DND-41 (cell line): ENCODE measurements around the gene OR51Q1.

ENCODE experiments used
- ATAC-seq: fragments of 200-7000 bp; cut with Tn5 transposase; 3 replicates; pipeline ENCODE4 v1.9.1; 2021; ENCODE audit warnings: low read depth; ENCODE audit not compliant: insufficient read depth
- DNase-seq: peaks from one replicate; pipeline ENCODE4 v3.0.0-alpha.2; 2020
- H2AFZ ChIP-seq: 2 replicates; pipeline ENCODE4 v1.6.0; 2012; ENCODE audit warnings: low read depth, low read length
- H3K27ac ChIP-seq: 2 replicates; pipeline ENCODE4 v1.5.1; 2012; ENCODE audit warnings: low read length, inconsistent platforms
- H3K27me3 ChIP-seq: fragments of 200-600 bp; sonication (generic); 2 replicates; pipeline ENCODE4 v1.6.0; 2012; ENCODE audit warnings: low read length, mild to moderate bottlenecking, inconsistent platforms; ENCODE audit not compliant: insufficient read depth, poor library complexity
- H3K36me3 ChIP-seq: 2 replicates; pipeline ENCODE4 v1.5.1; 2012; ENCODE audit warnings: low read length, inconsistent platforms; ENCODE audit not compliant: insufficient read depth
- H3K4me1 ChIP-seq: 2 replicates; pipeline ENCODE4 v1.5.1; 2012; ENCODE audit warnings: mild to moderate bottlenecking, low read length; ENCODE audit not compliant: insufficient read depth
- H3K4me2 ChIP-seq: 2 replicates; pipeline ENCODE4 v1.6.0; 2012; ENCODE audit warnings: mild to moderate bottlenecking, moderate library complexity, low read length, inconsistent platforms; ENCODE audit not compliant: insufficient read depth
- H3K4me3 ChIP-seq, 2 experiments: fragments of 200-600 bp in 1 of 2; shearing (Covaris generic) in 1 of 2; 2 replicates each; pipeline ENCODE4 v1.5.1; 2012 to 2016; ENCODE audit warnings: inconsistent platforms in 2 of 2, low read length in 2 of 2, mild to moderate bottlenecking in 2 of 2, low read depth in 1 of 2, moderate library complexity in 1 of 2
- H3K79me2 ChIP-seq: 2 replicates; pipeline ENCODE4 v1.6.0; 2012; ENCODE audit warnings: low read length, inconsistent platforms; ENCODE audit not compliant: insufficient read depth
- H3K9ac ChIP-seq: 2 replicates; pipeline ENCODE4 v1.6.0; 2012; ENCODE audit warnings: low read depth, mild to moderate bottlenecking, inconsistent platforms, low read length, moderate library complexity
- H3K9me3 ChIP-seq: 2 replicates; pipeline ENCODE4 v1.5.1; 2012; ENCODE audit warnings: low read length, moderate library complexity, mild to moderate bottlenecking, inconsistent platforms; ENCODE audit not compliant: insufficient read depth, severe bottlenecking
- H4K20me1 ChIP-seq: 2 replicates; pipeline ENCODE4 v1.6.0; 2012; ENCODE audit warnings: low read length; ENCODE audit not compliant: insufficient read depth
- CTCF ChIP-seq: IDR thresholded peaks from 2 replicates; pipeline ENCODE4 v1.5.1; 2012; ENCODE audit warnings: borderline replicate concordance, low read length, moderate library complexity, mild to moderate bottlenecking; ENCODE audit not compliant: poor library complexity, severe bottlenecking; ENCODE audit errors: extremely low read depth
- EZH2 ChIP-seq: IDR thresholded peaks from 3 replicates; pipeline ENCODE4 v1.6.1; 2012; ENCODE audit warnings: borderline replicate concordance, low read depth, mild to moderate bottlenecking, moderate library complexity, low read length, inconsistent platforms; ENCODE audit not compliant: severe bottlenecking

OR51Q1 gene

GRCh38 chr11:5384335-5384734, 37.6 kb upstream of the OR51Q1 start:
- H3K4me2 ChIP-seq, result no peak overlapping the region
- H4K20me1 ChIP-seq, result no peaks in the 10 kb centered on the region
- no peak overlapping the region for H3K9ac ChIP-seq
- no peaks in the 10 kb centered on the region for H3K9me3 ChIP-seq
- TF ChIP-seq EZH2, result no peak
- no peak for TF ChIP-seq CTCF
- no peaks in the 10 kb centered on the region for H3K36me3 ChIP-seq
- no peak overlapping the region for H2AFZ ChIP-seq
- ATAC-seq (no peak), DNase-seq (no peak)
- H3K27ac ChIP-seq, result no peak overlapping the region
- no peak overlapping the region for H3K4me3 ChIP-seq
- no peaks in the 10 kb centered on the region for H3K79me2 ChIP-seq
- H3K4me1 ChIP-seq, result no peaks in the 10 kb centered on the region
- H3K27me3 ChIP-seq, result peaks cover 2% of the 10 kb centered on the region

- H3K4me1 ChIP-seq, result no peaks in the 10 kb centered on the region
Measured at GRCh38 chr11:5390210-5390609, 31.7 kb upstream of the OR51Q1 start.

GRCh38 chr11:5394091-5394490, 27.8 kb upstream of the OR51Q1 start:
- Histone ChIP-seq H3K79me2 (no peaks in the 10 kb centered on the region), H3K4me3 (no peak overlapping the region), H3K27ac (no peak overlapping the region), H3K36me3 (no peaks in the 10 kb centered on the region), H3K4me1 (no peaks in the 10 kb centered on the region), H3K4me2 (no peak overlapping the region), H3K9ac (no peak overlapping the region), H2AFZ (no peak overlapping the region), H3K27me3 (peaks cover 9% of the 10 kb centered on the region), H3K9me3 (no peaks in the 10 kb centered on the region), H4K20me1 (no peaks in the 10 kb centered on the region)
- TF ChIP-seq EZH2 (no peak), CTCF (no peak)
- ATAC-seq (no peak), DNase-seq (no peak)

More at GRCh38 chr11:5390210-5390609, 31.7 kb upstream of the OR51Q1 start:
- ATAC-seq (no peak), DNase-seq (no peak)
- no peaks in the 10 kb centered on the region for H3K9me3 ChIP-seq
- H3K79me2 ChIP-seq, result no peaks in the 10 kb centered on the region
- H3K36me3 ChIP-seq, result no peaks in the 10 kb centered on the region
- no peak overlapping the region for H3K27ac ChIP-seq
- no peak overlapping the region for H3K4me2 ChIP-seq
- no peak overlapping the region for H3K4me3 ChIP-seq
- no peak overlapping the region for H2AFZ ChIP-seq
- peaks cover 9% of the 10 kb centered on the region for H3K27me3 ChIP-seq
- no peaks in the 10 kb centered on the region for H4K20me1 ChIP-seq
- TF ChIP-seq EZH2 (no peak), CTCF (no peak)
- H3K9ac ChIP-seq, result no peak overlapping the region

GRCh38 chr11:5398936-5399335, 23.0 kb upstream of the OR51Q1 start:
- ATAC-seq (no peak), DNase-seq (no peak)
- Histone ChIP-seq H3K27me3 (peaks cover 6% of the 10 kb centered on the region), H3K4me1 (no peaks in the 10 kb centered on the region), H3K4me3 (no peak overlapping the region), H3K9ac (no peak overlapping the region), H2AFZ (no peak overlapping the region), H4K20me1 (no peaks in the 10 kb centered on the region), H3K27ac (no peak overlapping the region), H3K36me3 (no peaks in the 10 kb centered on the region), H3K9me3 (no peaks in the 10 kb centered on the region), H3K4me2 (no peak overlapping the region), H3K79me2 (no peaks in the 10 kb centered on the region)
- TF ChIP-seq CTCF (no peak), EZH2 (no peak)
